Effector CD8-positive, alpha-beta T cell (primary cell): ENCODE data around the gene CCS.
"Not testable (repeated sequence)": the region's sequence is repeated elsewhere in the genome, so short reads cannot be mapped to it uniquely, and the experiment has no call there.

Experiments
- DNase-seq: peaks from one replicate; lab custom pipeline; 2025; lab: John Stamatoyannopoulos, UW
- total RNA-seq, 4 experiments: gene quantifications; one replicate each; lab custom pipeline; 2026; lab: John Stamatoyannopoulos, UW

CCS gene, protein sequence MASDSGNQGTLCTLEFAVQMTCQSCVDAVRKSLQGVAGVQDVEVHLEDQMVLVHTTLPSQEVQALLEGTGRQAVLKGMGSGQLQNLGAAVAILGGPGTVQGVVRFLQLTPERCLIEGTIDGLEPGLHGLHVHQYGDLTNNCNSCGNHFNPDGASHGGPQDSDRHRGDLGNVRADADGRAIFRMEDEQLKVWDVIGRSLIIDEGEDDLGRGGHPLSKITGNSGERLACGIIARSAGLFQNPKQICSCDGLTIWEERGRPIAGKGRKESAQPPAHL
- total RNA-seq: 32.8 to 57.8 (median 44.8) reads per million in 4 experiments

DNA sequence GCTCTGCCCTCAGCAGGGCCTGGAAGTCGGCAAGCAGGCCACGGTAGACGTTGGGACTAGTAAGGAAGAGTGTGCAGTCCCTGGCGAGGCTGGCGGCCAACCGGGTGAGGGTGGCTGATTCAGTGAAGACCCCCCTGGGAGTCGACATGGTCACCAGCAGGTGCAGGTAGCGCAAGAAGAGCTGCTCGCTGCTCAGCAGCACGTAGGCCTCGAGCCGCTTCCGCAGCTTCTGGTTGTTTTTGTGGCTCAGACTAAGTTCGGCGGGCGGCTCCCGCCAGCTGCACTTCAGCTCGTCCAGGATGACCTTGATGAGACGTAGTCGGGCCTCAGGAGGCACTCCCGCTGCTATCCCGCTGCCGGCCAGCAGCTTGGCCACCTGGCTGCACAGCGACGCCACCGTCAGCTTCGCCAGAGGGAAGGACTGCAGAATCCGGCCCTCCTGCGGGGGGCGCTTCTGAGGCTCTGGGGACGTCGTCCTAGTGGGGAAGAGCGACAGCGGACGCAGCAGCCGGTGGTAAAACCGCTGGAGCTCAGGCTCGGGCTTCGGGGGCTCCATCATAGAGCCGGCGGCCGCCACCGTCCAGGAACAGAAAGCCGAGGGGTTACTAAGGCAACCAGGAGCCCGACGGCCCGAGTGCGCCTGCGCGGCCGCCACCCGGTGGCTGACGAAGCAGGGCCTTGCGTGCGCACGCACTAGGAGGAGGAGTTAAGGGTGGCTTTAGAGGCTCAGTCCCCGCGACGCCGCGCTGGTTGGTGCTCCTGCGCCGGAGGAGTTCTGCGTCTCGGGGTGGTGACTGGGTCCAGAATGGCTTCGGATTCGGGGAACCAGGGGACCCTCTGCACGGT is at the start of gene CCS, which contains the start of gene CCDC87:
CCS (plus strand) TSS at position 729 of the 846 bp plus-strand sequence; CDS start at position 806, 77 bp downstream.
CCDC87 (minus strand) TSS at position 607 of the 846 bp plus-strand sequence; CDS start at position 559, 48 bp downstream.
- peak; percentile 98 for DNase-seq

DNA sequence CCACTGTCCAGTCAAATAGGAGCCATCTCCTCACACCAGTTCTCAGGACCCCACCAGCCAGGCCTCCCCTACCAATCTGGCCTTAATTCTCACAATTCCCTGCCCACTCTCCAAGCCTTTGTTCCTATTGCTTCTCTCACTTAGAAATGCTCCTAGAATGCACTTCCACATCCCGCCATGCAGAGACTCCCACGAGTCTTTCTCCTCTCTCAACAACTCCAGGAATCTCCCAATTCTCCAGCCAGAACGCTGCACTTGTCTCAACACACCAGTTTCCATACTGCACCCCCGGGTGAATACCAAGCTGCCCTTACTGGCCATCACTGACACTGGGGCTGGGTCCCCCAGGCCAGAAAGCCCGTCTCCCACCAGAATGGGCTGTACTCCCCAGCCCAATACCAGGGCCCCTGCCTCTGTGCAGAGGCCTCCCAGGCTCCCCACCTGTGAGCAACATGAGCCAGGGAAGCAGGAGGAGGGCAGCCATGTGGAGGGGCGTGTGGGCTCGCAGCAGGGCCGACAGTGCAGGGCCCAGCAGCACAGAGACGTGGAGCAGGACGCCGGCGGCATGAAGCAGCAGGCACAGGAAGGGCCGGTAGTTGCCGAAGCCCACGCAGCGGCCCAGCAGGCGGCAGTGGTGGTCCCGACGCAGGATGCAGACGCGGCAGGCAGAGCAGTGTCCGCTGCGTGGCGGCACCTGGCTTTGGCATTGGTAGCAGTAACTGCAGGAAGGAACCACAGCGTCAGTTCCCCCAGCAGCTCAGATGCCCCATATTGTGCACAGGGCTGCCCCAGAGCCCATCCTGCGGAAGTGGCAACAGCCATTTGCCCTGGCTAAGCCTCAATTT is 49.5 kb upstream of the CCS start:
- DNase-seq: peak; percentile 40

DNA sequence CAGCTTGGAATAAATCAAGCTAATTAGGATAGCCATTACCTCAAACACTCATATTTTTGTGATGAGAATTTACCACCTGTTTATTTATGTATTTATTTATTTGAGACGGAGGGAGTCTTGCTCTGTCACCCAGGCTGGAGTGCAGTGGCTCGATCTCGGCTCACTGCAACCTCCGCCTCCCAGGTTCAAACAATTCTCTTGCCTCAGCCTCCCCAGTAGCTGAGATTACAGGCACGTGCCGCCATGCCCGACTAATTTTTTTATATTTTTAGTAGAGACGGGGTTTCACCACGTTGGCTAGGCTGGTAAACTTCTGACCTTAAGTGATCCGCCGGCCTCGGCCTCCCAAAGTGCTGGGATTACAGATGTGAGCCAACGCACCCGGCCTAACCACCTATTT is 48.0 kb upstream of the CCS start:
- not testable (repeated sequence) for DNase-seq

DNA sequence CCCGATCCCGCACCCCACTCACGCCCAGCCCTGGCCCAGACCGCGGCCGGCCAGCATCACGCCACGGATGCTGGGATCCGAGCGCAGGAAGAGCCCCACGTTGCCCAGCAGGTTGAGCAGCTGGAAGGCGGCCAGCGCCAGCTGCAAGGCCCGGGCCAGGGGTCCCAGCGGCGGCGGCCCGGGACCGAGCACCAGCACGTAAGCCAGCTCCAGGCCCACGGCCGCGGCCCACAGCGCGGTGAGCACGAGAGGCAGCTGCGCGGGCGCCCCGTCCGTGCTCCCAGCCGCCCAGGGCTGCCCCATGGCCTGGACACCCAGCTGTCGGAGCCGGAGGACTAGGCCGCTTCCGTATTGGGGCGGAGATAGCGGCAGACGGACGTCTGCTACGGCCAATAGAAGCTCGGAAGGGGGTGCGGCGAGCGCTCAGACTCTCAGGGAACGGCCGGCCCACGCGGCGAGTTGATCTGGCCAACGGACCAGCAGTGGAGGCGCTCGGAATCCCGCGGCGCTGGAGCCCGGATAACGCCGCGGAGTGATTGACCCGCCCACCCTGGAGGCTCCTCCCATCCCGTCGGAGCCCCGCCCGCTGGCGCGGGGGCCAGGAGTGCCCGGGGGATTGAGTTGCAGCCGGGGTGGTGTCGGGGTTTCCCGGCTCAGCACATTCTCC is 47.2 kb upstream of the CCS start, which contains the start of gene ZDHHC24:
ZDHHC24 (minus strand) TSS at position 348 of the 667 bp plus-strand sequence; CDS start at position 303, 45 bp downstream.
- DNase-seq: peak; percentile 79

DNA sequence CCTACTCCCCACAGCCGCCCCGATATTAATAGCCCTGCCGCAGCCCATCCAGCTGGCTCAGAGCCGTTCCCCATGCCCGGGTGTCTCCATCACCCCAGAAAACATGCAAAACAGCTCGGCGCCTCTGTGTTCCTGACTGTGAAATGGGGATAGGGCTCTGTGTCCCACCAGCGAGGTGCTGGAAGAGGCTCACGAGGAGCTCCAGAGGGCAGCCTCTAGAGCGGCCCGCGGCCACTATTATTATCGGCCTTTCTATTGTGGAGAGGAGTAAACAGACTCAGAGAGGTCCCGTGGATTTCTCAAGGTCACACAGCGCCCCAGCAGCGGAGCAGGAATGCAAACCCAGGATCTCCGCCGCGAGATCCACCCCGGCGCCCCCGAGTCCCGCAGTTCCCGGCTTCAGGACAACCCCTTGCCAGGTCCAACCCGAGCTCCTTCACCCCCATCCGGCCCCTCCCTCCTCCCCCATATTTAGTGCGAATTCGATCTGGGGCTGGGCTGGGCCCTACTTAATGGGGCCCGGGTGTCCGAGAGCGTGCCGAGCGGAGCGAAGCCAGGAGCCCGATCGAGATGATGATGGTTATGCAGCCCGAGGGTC is 46.5 kb upstream of the CCS start, which contains the start of gene ACTN3:
ACTN3 (plus strand) TSS at position 536 of the 598 bp plus-strand sequence; CDS start at position 571, 35 bp downstream.
- no peak for DNase-seq

DNA sequence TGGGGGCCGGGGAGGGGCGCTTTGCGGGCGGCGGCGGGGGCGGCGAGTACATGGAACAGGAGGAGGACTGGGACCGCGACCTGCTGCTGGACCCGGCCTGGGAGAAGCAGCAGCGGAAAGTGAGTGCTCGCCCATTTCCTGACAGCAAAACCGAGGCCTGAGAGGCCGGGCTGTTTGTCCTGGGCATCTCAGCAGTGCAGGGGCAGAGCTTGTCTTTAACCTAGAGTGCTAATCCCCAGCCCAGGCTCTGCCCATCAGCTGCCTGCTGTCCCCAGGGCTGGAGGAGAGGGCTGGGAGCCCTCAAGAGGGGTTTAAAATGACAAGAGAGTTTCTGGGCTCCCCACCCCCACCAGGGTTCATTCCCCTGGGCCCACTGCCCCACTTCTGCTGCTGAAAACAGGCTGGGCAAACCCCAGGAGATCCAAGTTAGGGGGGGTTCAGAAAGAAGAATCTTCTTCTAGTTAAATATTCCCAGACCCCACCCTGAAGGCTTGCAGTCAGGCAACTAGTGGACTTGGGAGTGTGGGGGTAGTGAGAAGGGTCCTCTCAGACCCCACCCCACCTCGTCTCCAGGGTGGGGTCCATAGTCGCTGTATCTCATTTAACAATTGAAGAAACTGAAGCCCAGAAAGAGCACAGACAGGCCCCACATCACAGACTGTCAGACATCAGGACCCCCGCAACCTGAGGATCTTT is 45.9 kb upstream of the CCS start:
- no peak for DNase-seq

DNA sequence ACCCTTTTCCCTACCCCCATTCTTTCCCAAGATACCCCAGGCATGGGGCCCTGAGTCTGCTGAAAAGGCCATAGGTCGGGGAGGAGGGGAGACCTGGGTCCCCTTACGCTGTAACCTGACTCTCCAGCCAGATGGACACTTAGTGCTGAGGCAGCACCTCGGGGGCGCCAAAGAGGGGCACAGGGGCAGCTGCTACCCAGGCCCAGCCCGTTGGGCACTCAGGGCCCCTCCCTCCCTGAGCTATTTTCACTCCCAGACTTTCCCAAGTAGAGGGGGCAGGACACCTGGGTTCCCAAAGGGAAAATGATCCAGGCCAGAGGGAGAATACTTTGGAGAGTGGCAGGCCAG is 45.3 kb upstream of the CCS start:
- DNase-seq: no peak

DNA sequence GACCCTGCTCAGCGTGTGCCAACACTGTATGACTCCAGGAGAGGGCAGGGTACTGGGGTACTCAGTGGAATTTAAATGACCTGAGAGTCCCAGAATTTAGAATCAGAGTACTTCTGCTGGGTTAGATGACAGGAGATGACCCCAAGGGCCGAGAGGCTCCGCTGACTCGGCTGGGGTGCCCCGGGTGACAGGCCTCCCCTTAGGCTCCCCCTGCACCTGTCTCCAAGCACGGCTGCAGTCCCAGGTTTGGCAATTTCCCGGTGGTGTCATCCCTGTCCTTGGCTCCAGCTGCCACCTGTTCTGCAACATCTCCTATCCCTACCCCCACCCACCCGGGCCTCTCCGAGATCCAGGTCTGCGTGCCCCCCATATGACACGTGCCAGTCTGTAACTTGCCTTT is 44.9 kb upstream of the CCS start:
- DNase-seq: no peak

DNA sequence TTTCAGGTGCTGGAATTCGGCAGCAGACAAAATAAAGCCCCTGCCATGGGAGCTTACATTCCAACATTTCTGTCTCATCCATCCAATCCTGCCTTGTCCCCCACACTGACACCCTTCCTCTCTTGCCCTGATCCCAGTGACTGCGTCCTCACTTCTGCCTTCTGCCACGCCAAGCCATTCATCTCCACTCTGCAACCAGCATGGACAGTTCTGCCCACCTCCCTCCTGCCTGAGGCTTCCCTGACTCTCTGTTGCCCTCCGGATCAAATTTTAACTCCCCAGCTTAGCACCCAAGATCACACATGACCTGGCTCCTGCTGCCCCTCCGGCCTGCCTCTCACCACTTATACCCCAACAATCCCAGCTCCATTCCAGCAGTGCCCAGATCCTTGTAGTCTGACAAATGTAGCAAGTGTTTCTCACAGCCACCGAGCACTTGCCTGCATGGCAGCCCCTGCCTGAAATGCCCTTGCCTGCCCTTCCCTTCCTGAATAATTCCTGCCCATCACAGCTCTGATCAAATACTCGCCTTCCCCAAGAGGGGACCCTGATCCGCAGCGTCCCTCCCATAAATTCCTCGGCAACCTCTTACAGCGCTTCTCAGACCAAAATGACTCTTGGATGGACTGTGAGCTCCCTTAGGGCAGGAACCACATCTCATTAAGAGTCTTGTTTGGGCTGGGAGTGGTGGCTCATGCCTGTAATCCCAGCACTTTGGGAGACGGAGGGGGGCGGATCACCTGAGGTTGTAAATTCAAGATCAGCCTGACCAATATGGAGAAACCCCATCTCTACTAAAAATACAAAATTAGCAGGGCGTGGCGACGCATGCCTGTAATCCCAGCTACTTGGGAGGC is 44.0 kb upstream of the CCS start:
- no peak for DNase-seq

DNA sequence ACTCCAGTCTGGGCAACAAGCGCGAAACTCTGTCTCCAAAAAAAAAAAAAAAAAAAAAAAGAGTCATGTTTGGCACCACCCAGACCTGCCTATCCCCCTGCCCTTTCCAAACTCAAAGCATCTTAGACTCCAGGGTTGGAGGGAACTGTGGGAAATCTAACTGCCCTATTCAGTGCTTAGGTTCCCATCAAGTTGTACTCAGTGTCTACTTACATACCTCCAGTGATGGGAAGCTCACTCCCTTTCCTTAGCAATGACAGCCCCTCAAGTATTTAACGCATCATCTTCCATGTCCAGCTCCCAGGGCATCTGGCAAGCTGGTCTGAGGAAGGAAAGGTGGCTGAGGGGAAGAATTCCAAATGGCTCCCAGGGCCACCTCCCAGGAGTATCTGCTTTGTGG is 43.3 kb upstream of the CCS start:
- DNase-seq: no peak

DNA sequence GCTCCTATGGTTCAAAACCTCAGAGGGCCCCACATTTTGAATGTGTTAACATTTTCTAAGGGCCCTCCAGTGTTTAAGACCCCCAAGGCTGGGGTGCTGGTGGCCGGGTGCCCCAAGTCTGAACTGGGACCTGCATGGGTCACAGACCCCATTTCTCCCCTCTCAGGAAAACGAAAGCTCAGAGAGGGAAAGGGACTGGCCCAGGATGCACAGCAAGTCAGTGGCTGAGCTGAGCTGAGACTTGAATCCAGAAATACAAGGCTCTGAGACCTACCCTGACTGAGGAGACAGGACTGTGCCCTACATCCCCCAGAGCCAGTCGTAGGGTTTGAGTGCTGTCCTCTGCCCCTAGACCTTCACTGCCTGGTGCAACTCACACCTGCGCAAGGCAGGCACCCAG is 42.1 kb upstream of the CCS start:
- no peak for DNase-seq

DNA sequence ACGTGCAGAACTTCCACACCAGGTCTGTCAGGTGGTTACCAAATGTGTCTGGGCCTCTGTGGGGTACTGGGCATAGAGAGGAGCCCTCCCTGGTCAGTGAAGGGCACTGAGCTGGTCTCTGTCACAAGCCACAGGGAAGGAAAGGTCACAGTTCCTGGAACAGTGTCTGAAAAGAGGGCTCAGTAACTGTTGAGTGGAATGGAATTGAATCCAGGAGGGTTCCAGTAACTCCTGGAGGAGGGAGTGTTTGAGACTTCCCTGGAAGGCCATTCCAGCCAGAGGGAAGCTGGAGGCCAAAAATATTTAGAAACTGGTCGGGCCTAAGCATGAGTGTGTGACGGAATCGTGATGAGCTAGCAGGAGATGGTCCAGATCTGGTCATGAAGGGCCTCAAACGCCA is 38.4 kb upstream of the CCS start:
- no peak for DNase-seq

DNA sequence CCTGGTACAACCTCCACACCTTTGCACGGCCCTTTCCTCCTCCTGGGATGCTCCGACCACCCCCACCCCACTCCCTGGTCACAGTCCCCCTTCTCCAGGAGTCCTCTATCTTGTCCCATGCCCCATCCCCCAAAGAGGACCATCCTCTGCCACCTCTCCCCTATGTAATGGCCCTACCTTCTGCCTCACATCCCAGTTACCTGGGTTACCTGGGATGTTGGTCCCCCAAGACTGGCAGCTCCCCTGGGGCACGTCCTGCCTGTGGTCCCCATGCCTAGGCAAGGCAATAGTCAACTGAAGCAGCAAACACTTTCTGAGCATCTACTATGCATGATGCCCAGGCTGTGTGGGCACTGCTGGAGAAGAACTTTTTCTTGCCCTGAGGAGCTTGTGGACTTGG is 37.6 kb upstream of the CCS start:
- no peak for DNase-seq

DNA sequence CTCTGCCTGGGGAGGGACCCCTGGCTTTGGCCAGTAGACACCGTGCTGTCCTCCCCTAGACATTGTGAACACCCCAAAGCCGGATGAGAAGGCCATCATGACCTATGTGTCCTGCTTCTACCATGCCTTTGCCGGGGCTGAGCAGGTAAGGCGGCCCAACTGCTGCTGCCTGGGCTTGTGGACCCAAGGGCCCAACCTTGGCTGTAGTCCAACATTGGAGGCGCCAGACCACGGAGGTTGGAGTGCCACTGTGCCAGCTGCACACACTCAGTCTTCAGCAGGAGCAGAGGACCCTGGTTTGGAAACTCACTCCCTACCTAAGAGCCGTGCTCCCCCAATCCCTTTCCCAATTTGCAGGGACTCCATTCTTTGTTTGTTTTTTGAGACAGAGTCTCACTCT is 36.9 kb upstream of the CCS start:
- DNase-seq: no peak

DNA sequence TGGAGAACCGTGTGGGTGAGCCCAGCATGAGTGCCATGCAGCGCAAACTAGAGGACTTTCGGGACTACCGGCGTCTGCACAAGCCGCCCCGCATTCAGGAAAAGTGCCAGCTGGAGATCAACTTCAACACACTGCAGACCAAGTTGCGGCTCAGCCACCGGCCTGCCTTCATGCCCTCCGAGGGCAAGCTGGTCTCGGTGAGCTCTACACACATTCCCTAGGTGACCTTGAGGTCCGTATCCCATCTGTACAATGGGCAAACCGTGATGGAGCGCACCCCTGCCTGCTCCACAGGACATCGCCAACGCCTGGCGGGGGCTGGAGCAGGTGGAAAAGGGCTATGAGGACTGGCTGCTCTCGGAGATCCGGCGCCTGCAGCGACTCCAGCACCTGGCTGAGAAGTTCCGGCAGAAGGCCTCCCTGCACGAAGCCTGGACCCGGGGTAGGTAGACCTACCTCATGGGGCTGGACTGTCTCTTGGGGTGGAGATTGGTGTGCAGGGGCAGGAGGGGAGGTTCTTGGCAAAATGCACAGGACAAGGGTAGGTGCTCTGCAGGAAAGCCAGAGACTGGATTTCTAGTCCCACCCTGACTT is 35.2 kb upstream of the CCS start:
- no peak for DNase-seq

DNA sequence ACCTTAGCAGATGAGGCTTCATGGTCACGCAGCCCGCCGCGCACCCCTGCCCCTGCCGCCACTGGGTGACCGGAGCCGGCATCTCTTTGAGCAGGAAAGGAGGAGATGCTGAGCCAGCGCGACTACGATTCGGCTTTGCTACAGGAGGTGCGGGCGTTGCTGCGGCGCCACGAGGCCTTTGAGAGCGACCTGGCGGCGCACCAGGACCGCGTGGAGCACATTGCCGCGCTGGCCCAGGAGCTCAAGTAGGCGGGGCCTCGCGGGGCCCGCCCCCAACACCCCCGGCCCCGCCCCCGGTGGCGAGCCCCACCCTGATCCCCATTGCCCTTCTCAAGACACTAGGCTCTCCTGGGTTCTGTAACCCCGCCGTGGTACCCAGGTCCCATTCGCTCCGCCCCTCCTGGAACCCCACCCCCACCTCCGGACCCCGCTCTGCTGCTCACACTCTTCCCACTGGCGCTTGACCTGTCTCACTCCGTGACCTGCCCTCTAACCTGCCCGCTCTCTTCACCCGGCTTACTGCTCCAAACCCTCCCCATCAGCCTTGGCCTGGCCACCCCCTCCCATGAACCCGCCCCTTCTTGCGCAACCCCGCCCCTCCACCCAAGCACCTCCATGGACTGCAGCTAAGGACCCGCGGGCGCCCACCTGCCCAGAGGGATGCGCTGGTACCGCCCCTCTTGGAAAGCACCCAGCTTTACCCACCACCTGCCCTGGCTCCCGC is 33.7 kb upstream of the CCS start:
- DNase-seq: peak; percentile 29

DNA sequence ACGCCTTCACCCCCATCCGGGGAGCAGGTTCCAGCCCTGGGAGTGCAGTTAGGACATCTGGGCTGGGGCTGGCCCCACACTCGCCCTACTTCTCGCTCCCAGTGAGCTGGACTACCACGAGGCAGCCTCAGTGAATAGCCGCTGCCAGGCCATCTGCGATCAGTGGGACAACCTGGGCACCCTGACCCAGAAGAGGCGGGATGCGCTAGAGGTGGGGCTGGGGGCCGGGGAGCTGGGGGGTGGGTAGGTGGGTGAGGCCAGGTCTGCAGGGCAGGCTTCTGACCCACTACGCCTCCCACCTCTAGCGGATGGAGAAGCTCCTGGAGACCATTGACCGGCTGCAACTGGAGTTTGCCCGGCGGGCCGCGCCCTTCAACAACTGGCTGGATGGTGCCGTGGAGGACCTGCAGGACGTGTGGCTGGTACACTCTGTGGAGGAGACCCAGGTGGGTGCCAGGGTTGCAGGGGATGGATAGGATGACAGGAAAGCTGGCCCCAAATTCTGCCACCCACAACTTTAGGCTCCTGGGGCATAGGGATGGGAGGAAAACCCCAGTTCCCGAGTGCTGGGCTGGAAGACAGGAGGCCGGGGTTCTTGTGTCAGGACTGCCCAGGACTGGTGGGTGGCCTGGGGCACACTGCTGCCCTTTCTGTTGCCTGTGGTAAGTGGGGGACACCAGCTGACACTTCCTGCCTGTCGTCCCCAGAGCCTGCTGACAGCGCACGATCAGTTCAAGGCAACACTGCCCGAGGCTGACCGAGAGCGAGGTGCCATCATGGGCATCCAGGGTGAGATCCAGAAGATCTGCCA is 32.9 kb upstream of the CCS start:
- DNase-seq: no peak
